Stimulated activated CD8-positive, alpha-beta memory T cell treated with anti-CD3 and anti-CD28 coated beads, Interleukin-12 subunit alpha, Interleukin-12 subunit beta, amount 100 ng/mL, for 24 hours (primary cell): Measurements from ENCODE around the gene CTAGE1.
"Not testable (repeated sequence)": the region's sequence is repeated elsewhere in the genome, so short reads cannot be mapped to it uniquely, and the experiment has no call there.

Experiments used
- DNase-seq: peaks from one replicate; pipeline ENCODE4 v3.0.0-alpha.2; 2020; ENCODE audit errors: extremely low read depth

The CTAGE1 gene

DNA sequence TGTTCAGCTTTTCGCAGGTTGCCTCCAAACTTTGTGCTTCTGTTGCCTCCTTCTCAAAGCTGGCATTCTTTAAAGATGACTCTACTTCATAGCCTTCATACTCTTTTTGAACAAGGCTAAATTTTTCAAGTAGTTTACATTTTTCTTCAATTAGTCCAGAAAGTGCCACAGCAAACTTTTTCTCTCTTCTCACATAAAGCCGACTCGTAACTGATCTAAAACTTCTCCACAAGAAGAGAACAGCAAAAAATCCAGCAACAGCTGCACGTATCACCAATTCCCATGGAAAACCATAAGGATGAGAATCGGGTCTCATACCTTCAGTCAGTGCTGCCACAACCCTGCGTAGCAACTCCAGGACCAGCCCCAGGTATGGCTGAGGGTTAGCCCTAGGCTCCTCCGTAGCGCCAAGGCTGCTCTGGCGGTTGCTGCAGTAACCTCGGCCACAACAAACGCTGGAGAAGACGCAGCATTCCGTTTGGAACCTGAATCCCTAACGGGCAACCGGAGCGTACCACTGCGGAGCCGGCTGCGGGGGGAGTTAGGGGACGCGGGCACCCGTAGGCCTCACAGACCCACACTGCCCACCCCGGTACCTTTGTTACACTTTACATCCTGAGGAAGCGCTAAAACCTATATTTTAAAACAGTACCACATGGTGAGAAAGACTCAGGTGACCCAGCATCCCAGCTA lies at the start of gene CTAGE1:
Gene CTAGE1 (minus strand): TSS at position 420 of the 693 bp plus-strand sequence. CDS start 104 bp downstream, at position 316.
- no peak for DNase-seq

- no peak for DNase-seq
These were observed 49.1 kb upstream of the CTAGE1 start for GRCh38 chr18:22466608-22467395.

DNA sequence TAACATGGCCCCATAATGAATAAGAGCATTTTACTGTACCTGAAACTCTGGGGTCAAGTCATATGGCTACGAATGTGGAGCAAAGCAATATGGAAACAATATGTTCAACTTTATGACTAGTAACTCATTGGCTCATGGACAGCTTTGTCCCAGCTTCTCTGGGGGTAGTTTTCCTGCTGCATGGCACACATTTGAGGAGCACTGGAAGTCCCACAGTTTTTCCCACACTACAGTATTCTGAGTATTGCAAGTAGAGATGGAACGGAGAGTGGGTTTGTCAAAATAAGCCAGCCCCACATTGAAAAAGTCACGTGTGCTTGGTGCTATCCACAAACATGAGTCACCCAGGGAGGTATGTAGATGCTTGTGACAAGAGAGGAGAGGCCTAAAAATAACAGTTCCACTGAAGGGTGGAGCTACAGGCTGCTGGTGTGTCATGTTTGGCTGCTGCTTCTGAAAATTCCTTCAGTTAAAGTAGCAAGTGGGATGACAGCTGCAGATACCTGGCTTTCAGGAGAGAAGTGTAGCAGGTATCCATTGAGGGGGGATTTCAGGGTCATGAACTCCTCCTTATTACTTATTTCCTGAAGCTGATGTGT lies 48.2 kb upstream of the CTAGE1 start:
- DNase-seq = no peak

DNA sequence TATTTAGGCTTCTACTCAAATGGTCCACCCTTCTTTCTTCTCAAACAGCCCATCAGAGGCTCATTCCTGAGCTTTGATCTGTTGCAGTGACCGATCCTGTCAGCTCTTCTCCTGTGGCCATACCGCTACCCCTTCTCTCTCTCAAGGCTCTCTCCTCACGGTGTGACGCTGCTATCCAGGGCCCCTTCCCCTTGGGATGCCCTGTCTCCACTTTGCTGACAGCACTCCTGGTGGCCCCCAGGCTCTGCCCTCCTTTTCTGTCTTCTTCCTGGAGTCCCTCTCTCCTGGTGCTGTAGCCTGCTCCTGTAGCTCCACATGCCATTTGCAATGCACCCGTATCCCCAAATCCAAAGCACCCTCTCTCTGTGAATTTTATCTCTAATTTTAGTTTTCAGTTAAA lies 45.4 kb upstream of the CTAGE1 start:
- DNase-seq = no peak

DNA sequence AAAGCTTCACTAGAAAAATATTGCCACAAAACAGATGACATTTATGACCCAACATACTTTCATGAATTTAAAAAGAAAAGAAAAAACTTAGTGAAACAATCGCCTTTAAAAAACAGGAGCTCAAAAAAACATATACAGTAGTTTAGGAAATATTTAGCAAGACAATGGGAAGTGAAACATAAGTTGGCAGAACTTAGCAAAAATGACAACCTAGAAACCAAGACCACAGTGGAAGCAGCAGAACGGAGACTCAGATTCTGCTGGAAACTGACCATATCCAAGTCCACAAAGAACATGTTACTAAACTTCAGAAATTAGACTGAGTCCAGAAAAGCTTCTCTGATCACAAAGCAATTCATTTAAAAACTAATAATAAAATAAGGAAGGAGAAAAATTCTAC lies 41.8 kb upstream of the CTAGE1 start:
- DNase-seq = no peak

GRCh38 chr18:22457524-22457923 lies 39.8 kb upstream of the CTAGE1 start:
- DNase-seq = no peak

- DNase-seq = no peak
These were observed 38.8 kb upstream of the CTAGE1 start for GRCh38 chr18:22456547-22456946.

DNA sequence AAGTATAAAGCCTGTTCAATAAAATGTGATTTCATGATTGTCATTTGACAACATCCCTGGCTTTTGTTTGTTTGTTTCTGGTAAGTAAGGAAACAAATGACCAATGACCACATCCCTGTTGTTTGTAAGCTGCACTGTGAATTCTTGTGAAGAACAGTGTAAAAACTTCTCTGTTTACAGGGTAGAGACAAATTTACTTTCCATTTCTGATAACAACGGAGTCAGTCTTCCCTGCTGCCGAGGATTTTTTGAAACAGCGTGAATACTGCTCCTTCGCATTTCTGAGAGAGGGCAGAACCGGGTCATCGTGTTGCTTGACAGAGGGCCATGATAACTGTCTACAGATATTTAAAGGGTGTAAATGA lies 38.4 kb upstream of the CTAGE1 start:
- no peak for DNase-seq

GRCh38 chr18:22455425-22456115 lies 37.9 kb upstream of the CTAGE1 start:
- DNase-seq = no peak

GRCh38 chr18:22453315-22453714 lies 35.6 kb upstream of the CTAGE1 start:
- DNase-seq = no peak

- DNase-seq = no peak
These were observed 34.5 kb upstream of the CTAGE1 start for GRCh38 chr18:22452226-22452668.

- no peak for DNase-seq
These were observed 34.1 kb upstream of the CTAGE1 start for GRCh38 chr18:22451796-22452195.

DNA sequence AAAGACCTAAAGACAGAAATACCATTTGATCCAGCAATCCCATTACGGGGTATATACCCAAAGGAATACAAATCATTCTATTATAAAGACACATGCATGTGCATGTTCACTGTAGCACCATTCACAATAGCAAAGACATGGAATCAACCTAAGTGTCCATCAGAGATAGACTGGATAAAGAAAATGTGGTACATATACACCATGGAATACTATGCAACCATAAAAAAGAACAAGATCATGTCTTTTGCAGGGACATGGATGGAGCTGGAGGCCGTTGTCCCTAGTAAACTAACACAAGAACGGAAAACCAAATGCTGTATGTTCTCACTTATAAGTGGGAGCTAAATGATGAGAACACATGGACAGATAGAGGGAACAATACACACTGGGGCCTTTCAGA lies 33.1 kb upstream of the CTAGE1 start:
- not testable (repeated sequence) for DNase-seq

- not testable (repeated sequence) for DNase-seq
These were observed 32.6 kb upstream of the CTAGE1 start for GRCh38 chr18:22450318-22450717.

DNA sequence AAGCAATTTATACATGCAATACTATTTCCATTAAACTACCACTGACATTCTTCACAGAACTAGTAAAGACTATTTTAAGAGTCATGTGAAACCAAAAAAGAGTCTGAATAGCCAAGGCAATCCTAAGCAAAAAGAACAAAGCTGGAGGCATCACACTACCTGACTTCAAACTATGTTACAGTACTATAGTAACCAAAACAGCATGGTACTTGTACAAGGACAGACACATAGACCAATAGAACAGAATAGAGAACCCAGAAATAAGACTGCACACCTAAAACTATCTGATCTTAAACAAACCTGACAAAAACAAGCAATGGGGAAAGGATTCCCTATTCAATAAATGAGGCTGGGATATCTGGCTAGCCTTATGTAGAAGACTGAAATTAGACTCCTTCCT lies 32.0 kb upstream of the CTAGE1 start:
- DNase-seq = not testable (repeated sequence)

GRCh38 chr18:22448238-22448637 lies 30.5 kb upstream of the CTAGE1 start:
- DNase-seq = no peak

DNA sequence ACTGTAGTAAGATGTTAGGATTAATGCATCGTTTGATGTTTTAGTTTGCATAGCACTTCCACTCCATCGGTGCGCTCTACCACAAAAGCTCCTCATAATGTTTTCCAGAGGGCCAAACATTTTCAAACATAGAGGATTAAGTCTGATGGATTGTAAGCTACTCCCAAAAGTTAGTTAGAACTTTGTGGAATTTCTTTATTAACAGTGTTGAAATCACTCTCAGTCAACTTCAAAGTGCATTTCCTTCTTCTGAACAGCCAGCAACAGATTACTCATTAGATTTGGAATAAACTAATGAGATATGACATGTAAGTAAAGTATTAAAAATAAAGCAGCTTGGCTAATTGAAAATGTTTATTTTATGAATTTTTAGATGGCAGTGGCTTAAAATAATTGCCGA lies 30.1 kb upstream of the CTAGE1 start:
- DNase-seq = no peak

DNA sequence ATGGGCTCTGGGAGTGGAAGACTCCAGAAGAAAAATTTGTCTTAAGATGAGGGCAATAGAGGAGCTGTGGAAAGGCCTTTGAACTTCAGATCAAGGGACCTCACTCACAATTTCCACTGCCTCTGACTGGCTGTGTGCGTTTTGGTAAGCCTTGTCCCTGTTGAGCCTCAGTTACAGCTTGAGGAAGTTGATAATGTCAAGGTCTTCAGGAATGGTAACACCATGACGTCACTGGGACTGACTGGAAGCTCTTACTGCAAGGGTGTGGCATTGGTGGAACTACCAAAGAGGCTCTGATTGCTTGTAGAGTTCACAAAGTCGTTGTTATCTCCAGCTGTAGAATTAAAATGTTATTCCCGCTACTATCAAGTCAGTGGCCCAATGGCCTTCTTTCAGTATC lies 29.2 kb upstream of the CTAGE1 start:
- DNase-seq = no peak

GRCh38 chr18:22446325-22446724 lies 28.6 kb upstream of the CTAGE1 start:
- DNase-seq = no peak

- DNase-seq = no peak
These were observed 23.9 kb upstream of the CTAGE1 start for GRCh38 chr18:22441638-22442037.

DNA sequence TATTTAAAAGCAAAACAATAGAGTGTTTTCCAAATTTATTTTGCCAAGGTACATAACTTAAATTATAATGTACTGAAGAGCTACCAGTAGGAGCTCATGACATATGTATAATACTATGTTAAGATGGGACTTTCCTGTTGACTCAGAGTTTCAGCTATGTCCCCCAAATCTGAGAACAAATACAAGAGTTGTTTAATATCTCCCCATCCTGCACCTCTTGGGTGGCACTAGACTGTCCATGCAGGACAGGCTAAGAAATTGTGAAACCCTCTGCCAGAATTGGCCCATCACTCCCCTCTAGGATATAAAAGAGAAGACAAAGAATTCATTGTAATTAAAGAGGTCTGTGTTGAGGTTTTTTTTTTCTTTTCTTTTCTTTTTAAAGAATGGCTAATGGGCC lies 21.7 kb upstream of the CTAGE1 start:
- DNase-seq = no peak

DNA sequence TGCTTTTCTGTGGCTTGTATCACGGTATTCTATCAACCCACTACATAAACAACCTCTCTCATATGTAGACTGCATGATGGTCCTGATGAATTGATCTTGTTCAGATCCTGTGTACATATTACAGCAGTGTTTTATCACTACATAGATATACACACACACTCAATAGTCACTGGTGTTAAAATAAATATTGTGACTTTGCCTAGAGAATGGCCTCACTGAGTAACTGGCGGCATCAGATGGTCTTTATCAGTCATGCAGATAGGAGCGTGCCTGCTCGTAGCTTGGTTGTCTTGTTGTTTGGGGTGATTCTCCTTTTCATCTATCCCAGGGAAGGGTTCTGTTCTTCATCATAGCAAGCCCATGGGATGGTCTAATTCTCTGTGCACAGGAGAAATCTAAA lies 18.4 kb upstream of the CTAGE1 start:
- no peak for DNase-seq
